ENCODE data around the gene PIEZO1. TPM values are rescaled to one million over a fixed set of nuclear protein-coding genes. Genes with fewer than 3 reads are reported as not detected.

The PIEZO1 gene
- total RNA-seq, 1 donor from 2014 or later, result 17.8 TPM

DNA sequence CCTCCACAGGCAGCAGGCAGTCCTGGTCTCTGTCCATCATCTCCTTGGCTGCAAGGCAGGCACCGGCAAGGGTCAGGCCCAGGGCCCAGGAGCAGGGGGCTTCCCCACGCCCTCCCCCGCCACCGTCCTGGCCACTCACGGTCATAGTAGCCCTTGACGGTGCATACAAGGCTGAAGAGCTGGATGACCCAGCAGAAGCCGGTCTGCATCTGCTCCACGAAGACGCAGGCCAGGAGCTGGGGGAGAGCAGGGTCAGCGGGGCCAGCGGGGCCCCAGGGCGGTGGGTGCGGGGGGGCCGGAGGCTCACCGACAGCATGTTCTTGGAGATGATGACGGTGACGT is 58.6 kb downstream of the PIEZO1 start:
- Mint-ChIP-seq H3K27ac (ENCODE audit: unreplicated experiment) (peak overlapping the region; percentile 62), H3K36me3 (ENCODE audit: low read depth) (no peaks in the 10 kb centered on the region)
- DNase-seq (ENCODE audit: low read depth, low spot score), result no peak

DNA sequence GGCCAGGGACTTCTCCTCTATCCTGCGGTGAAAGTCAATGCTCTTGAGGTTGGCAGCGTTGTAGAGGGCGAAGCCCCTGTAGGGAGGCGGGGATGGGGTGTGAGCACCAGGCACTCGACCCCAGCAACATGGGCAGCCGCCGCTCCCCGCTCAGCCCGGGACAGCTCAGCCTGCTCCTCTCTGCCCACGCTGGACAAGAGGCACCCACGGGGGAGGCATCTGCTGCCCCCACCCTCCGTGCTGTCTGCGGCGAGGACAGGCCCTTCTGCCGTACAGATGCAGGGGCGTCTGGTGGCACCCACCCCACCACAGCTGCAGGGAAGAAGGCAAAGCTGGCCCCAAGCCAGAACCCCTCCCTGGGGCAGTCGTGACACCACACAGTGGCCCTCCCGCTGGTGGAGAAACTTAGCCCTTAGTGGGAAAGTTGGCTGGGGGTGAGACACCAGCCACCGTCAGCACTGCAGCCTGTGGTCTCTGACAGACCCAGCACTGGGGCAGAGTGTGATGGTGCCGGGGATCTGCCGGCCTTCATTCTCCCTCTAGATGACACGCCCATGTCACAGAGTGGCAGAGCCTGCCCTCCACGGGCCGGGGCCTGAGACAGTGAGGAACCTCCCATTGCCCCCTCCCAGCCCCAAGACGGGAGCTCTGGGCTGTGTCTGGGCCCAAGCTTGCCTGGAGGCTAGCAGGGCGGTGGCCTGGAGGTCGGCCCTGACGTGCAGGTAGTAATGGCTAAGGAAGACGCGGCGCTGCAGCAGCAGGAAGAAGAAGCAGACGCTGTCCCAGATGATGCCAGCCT is 59.2 kb downstream of the PIEZO1 start:
- no peaks in the 10 kb centered on the region for H3K9me3 Mint-ChIP-seq
- H3K4me1 Mint-ChIP-seq, result no peaks in the 10 kb centered on the region
- no peaks in the 10 kb centered on the region for H3K36me3 Mint-ChIP-seq (ENCODE audit: low read depth)
- no peak for DNase-seq (ENCODE audit: low read depth, low spot score)
- TF ChIP-seq, protein P1, sequence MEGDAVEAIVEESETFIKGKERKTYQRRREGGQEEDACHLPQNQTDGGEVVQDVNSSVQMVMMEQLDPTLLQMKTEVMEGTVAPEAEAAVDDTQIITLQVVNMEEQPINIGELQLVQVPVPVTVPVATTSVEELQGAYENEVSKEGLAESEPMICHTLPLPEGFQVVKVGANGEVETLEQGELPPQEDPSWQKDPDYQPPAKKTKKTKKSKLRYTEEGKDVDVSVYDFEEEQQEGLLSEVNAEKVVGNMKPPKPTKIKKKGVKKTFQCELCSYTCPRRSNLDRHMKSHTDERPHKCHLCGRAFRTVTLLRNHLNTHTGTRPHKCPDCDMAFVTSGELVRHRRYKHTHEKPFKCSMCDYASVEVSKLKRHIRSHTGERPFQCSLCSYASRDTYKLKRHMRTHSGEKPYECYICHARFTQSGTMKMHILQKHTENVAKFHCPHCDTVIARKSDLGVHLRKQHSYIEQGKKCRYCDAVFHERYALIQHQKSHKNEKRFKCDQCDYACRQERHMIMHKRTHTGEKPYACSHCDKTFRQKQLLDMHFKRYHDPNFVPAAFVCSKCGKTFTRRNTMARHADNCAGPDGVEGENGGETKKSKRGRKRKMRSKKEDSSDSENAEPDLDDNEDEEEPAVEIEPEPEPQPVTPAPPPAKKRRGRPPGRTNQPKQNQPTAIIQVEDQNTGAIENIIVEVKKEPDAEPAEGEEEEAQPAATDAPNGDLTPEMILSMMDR (conservative IDR thresholded peaks at IDR 0.05), result no peak
- H3K4me3 Mint-ChIP-seq, result no peak overlapping the region
- no peak overlapping the region for H3K27ac Mint-ChIP-seq (ENCODE audit: unreplicated experiment)
- H3K27me3 Mint-ChIP-seq (ENCODE audit: low read depth), result no peaks in the 10 kb centered on the region

More for the DNA sequence above, 58.6 kb downstream of the PIEZO1 start:
- no peaks in the 10 kb centered on the region for H3K9me3 Mint-ChIP-seq
- no peak overlapping the region for H3K4me3 Mint-ChIP-seq
- H3K27me3 Mint-ChIP-seq (ENCODE audit: low read depth), result no peaks in the 10 kb centered on the region
- no peaks in the 10 kb centered on the region for H3K4me1 Mint-ChIP-seq
- TF ChIP-seq, protein P1 (conservative IDR thresholded peaks at IDR 0.05), result no peak

DNA sequence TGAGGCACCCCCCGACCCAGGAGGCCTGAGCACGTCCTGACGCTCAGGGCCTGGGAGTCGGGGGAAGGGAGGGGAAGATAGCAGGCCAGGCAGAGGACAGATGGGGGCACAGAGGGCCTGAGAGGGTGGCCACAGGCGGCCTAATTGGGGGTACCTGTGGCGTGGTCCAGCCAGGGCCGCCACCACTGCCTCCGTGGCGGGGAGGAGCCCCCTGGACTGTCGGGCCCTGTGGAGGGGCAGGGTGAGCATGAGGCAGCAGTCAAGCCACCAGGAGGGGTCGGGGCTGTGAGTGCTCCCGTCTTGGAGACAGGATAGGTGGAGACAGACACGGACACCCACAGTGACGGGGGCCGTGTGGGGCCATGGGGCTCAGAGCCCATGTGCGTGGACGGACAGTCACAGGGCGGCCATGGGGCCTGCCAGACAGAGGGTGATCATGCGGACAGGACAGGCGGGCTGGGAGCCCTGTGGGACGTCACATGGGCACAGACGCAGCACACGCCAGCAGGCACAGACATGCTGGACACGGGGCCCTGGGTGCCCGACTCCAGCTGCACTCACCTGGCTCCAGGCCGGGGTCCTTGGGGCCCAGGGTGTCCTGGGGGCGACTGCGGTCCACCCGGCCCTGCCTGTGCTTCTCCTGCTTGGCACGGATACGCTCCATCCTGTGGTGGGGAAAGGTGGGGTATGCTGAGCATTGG is 60.0 kb downstream of the PIEZO1 start:
- Mint-ChIP-seq H3K4me3 (no peak overlapping the region), H3K27ac (ENCODE audit: unreplicated experiment) (no peak overlapping the region), H3K36me3 (ENCODE audit: low read depth) (no peaks in the 10 kb centered on the region), H3K4me1 (no peaks in the 10 kb centered on the region), H3K9me3 (no peaks in the 10 kb centered on the region), H3K27me3 (ENCODE audit: low read depth) (no peaks in the 10 kb centered on the region)
- DNase-seq (ENCODE audit: low read depth, low spot score), result no peak
- TF ChIP-seq, protein P1 (conservative IDR thresholded peaks at IDR 0.05), result no peak

DNA sequence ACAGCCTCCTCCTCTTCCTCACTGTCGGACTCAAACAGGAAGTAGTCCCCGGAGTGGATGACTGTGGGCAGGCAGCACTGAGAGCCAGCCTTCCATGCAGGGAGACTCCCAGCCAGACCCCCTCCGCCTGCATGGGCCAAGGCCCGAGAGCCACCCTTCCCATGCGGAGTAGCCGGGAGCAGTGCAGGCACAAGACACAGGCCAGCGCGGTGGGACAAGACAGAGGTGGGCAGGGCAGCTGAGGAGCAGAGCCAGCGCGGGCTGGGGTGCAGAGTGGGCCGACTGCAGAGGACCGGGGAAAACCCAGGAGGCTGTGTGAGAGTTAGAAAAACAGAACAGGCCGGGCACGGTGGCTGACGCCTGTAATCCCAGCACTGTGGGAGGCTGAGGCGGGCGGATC is 61.1 kb downstream of the PIEZO1 start:
- no peaks in the 10 kb centered on the region for H3K27me3 Mint-ChIP-seq (ENCODE audit: low read depth)
- no peak overlapping the region for H3K4me3 Mint-ChIP-seq
- H3K4me1 Mint-ChIP-seq, result no peaks in the 10 kb centered on the region
- H3K36me3 Mint-ChIP-seq (ENCODE audit: low read depth), result no peaks in the 10 kb centered on the region
- H3K27ac Mint-ChIP-seq (ENCODE audit: unreplicated experiment), result no peak overlapping the region
- H3K9me3 Mint-ChIP-seq, result no peaks in the 10 kb centered on the region
- TF ChIP-seq, protein P1 (conservative IDR thresholded peaks at IDR 0.05), result no peak
- no peak for DNase-seq (ENCODE audit: low read depth, low spot score)

DNA sequence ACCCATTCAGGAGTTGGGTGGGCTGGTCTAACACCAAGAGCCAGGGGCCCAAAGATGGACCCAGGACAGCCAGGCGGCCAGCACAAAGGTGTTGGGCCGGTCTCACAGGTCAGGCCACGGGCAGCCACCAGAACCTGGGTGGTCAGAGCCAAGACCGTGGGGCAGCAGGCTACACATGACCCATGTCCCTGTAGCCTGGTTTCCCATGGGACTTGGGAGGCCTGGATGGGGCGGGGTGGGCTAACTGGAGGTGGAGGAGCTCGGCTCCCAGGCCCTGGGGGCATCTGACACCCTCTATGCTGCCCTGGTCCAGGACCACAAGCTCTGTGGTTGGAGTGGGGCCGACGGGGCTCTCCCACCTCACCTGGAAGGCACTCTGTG is 61.5 kb downstream of the PIEZO1 start:
- TF ChIP-seq, protein P1 (conservative IDR thresholded peaks at IDR 0.05), result no peak
- Mint-ChIP-seq H3K9me3 (no peaks in the 10 kb centered on the region), H3K27ac (ENCODE audit: unreplicated experiment) (no peak overlapping the region), H3K36me3 (ENCODE audit: low read depth) (no peaks in the 10 kb centered on the region), H3K4me1 (no peaks in the 10 kb centered on the region), H3K4me3 (no peak overlapping the region), H3K27me3 (ENCODE audit: low read depth) (no peaks in the 10 kb centered on the region)
- DNase-seq (ENCODE audit: low read depth, low spot score), result no peak

Measured in neural crest cell (in vitro differentiated cells).